CD4-positive, alpha-beta T cell (primary cell): Measurements from ENCODE around the gene NVL. TPM values are rescaled to one million over a fixed set of nuclear protein-coding genes. Genes with fewer than 3 reads are reported as not detected.

Source experiments
- ATAC-seq: fragments of 200-7000 bp; cut with Tn5 transposase; one replicate; pipeline ENCODE4 v1.10.0; 2022; ENCODE audit warnings: mild to moderate bottlenecking; ENCODE audit not compliant: poor library complexity
- CTCF ChIA-PET: fragments of 350-600 bp; sonication (Branson Sonifier 250); formaldehyde crosslinking; loops from one replicate; lab custom pipeline; 2021; ENCODE audit warnings: antibody characterized with exemption, inconsistent platforms; lab: Charles Lee
- POLR2A ChIA-PET: fragments of 350-600 bp; sonication (Branson Sonifier 250); formaldehyde crosslinking; loops from one replicate; lab custom pipeline; 2021; ENCODE audit warnings: antibody characterized with exemption, inconsistent platforms; lab: Charles Lee
- DNase-seq, 14 experiments: peaks; one replicate each; pipeline ENCODE4 v3.0.0-alpha.2; 2013 to 2020; ENCODE audit warnings: mixed read lengths in 2 of 14
- H3K27ac ChIP-seq, 2 donors: one replicate each; pipeline versions ENCODE4 v1.5.1 to v1.7.0; 2013; ENCODE audit warnings: low read length in 2 of 2, low read depth in 1 of 2, mild to moderate bottlenecking in 1 of 2
- H3K27me3 ChIP-seq, 2 experiments: 1 replicate in 1 of 2; 2 replicates in 1 of 2; pipeline versions ENCODE4 v1.6.1 to v1.7.0; 2013; ENCODE audit warnings: low read length in 2 of 2, control low read depth in 1 of 2, mild to moderate bottlenecking in 1 of 2, moderate library complexity in 1 of 2; ENCODE audit not compliant: insufficient read depth in 2 of 2, control insufficient read depth in 1 of 2
- H3K36me3 ChIP-seq: one replicate; pipeline ENCODE4 v1.6.1; 2013; ENCODE audit warnings: low read length, control low read depth; ENCODE audit not compliant: insufficient read depth
- H3K4me1 ChIP-seq: one replicate; pipeline ENCODE4 v1.6.1; 2013; ENCODE audit warnings: low read length, control low read depth; ENCODE audit not compliant: insufficient read depth
- H3K4me3 ChIP-seq: one replicate; pipeline ENCODE4 v1.5.1; 2013; ENCODE audit warnings: mild to moderate bottlenecking, low read length, moderate library complexity
- H3K9me3 ChIP-seq, 2 experiments: 1 replicate in 1 of 2; 2 replicates in 1 of 2; pipeline versions ENCODE4 v1.6.1 to v1.7.0; 2013; ENCODE audit warnings: low read length in 2 of 2, mild to moderate bottlenecking in 2 of 2, control low read depth in 1 of 2, moderate library complexity in 1 of 2; ENCODE audit not compliant: control insufficient read depth in 1 of 2, insufficient read depth in 1 of 2
- H3K27ac Mint-ChIP-seq: one replicate; pipeline ENCODE4 v1.8.0; 2020; ENCODE audit warnings: mixed read lengths
- H3K27me3 Mint-ChIP-seq: one replicate; pipeline ENCODE4 v1.8.0; 2021; ENCODE audit warnings: mixed read lengths
- H3K36me3 Mint-ChIP-seq: one replicate; pipeline ENCODE4 v1.8.0; 2021; ENCODE audit warnings: low read depth, mixed read lengths
- H3K4me1 Mint-ChIP-seq: one replicate; pipeline ENCODE4 v1.8.0; 2021; ENCODE audit warnings: low read depth, mixed read lengths
- H3K4me3 Mint-ChIP-seq: one replicate; pipeline ENCODE4 v1.8.0; 2020; ENCODE audit warnings: mild to moderate bottlenecking, mixed read lengths
- H3K9me3 Mint-ChIP-seq: one replicate; pipeline ENCODE4 v1.8.0; 2020; ENCODE audit warnings: mixed read lengths
- intact Hi-C, 2 experiments: fragments of 100-400 bp; cut with DNase I in 1 of 2; cut with micrococcal nuclease in 1 of 2; formaldehyde crosslinking; loops; one replicate each; pipeline versions ENCODE4 v1.15.1 to v1.9.0; 2023 to 2025; cut with DNase I, micrococcal nuclease
- total RNA-seq, 174 experiments: library from RNA in 2 of 174; stranded (reverse) in 2 of 174; gene quantifications; one replicate each; pipeline ENCODE4 v1.2.3 and lab custom pipeline; 2021 to 2026
- TF ChIP-seq, protein P1 (sequence below): fragments of 200-600 bp; IDR thresholded peaks from one replicate; pipeline ENCODE4 v1.8.0; 2022; ENCODE audit warnings: antibody characterized with exemption, mild to moderate bottlenecking

The NVL gene
- total RNA-seq, 2 experiments from 2014 or later, result 14.9 to 18.5 TPM

DNA sequence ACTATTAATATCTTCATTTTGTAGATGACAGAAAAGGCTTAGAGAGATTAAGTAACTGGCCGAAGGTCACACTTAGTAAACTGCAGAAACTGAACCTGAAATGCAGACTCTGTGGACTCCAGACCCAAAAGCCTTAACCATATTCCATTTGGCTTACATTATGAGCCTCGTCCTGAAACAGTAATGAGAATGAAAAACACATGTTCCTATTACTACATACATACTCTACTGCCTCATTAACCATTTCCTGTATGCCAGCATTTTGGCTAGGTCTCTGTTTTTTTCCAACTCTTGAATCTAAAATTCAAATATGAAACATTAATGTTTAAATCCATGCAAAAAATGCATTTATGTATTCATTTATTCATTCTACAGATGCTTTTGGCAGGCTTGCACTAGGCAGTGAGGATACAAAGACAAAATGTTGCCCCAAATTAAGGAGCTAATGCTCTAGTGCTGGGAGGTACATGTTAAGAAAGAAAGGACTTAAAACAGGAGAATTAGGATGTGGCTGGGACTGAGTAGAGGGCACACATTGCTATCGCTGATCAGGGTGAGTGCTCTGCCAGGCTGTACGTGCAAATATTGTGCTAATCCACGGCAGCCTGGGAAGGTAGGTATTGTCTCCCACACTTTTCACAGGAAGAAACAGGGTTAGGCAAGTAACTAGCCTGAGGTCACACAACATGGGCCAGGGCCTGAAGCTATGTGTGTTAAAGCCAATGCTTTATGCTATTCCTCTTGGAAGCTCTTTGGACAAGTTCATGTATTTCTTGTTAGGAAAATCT lies 133.0 kb downstream of the NVL start:
- no peak overlapping the region for H3K27ac Mint-ChIP-seq
- POLR2A ChIA-PET, result no interaction called here
- CTCF ChIA-PET, result interaction anchor here (0.6 kb wide), 1 partner anchor 470 kb away, joined by 4 read pairs; no protein-coding TSS in a partner anchor

DNA sequence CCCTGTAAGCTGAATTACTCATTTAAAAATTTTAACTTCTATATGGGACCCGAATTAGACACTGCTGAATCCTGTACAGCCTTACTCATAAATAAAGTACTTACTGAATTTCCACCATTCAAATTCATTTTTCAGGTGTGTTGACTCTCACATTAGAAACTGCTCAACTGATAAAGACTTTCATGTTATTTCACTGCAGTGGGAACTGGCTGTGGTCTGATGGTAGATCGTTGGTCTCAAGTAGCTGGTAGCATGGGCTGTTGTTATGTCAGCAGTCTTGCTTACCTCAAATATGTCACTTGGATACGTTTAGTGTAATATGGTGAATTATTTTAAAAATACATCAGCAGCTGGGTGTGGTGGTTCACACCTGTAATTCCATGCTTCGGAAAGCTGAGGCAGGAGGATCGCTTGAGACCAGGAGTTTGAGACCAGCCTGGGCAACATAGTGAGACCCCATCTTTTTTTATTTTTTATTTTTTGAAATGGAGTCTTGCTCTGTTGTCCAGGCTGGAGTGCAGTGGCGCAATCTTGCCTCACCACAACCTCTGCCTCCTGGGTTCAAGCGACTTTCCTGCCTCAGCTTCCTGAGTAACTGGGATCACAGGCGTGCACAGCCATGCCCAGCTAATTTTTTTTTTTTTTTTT lies 136.5 kb downstream of the NVL start:
- peaks cover 51% of the 10 kb centered on the region for H3K36me3 Mint-ChIP-seq
- TF ChIP-seq, protein P1, sequence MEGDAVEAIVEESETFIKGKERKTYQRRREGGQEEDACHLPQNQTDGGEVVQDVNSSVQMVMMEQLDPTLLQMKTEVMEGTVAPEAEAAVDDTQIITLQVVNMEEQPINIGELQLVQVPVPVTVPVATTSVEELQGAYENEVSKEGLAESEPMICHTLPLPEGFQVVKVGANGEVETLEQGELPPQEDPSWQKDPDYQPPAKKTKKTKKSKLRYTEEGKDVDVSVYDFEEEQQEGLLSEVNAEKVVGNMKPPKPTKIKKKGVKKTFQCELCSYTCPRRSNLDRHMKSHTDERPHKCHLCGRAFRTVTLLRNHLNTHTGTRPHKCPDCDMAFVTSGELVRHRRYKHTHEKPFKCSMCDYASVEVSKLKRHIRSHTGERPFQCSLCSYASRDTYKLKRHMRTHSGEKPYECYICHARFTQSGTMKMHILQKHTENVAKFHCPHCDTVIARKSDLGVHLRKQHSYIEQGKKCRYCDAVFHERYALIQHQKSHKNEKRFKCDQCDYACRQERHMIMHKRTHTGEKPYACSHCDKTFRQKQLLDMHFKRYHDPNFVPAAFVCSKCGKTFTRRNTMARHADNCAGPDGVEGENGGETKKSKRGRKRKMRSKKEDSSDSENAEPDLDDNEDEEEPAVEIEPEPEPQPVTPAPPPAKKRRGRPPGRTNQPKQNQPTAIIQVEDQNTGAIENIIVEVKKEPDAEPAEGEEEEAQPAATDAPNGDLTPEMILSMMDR, result no peak
- no peaks in the 10 kb centered on the region for H3K27me3 Mint-ChIP-seq
- H3K27ac Mint-ChIP-seq, result no peak overlapping the region
- no peaks in the 10 kb centered on the region for H3K4me1 ChIP-seq
- H3K27ac ChIP-seq, result no peak overlapping the region
- no peaks in the 10 kb centered on the region for H3K9me3 ChIP-seq
- ChIA-PET POLR2A (interaction anchor here (1.0 to 3.0 kb wide), 2 partner anchors 10 to 24 kb away, joined by 3 to 18 read pairs; partner anchors contain the start of gene DEGS1), CTCF (no interaction called here)
- ATAC-seq, result no peak
- H3K4me3 Mint-ChIP-seq, result no peak overlapping the region
- no peaks in the 10 kb centered on the region for H3K27me3 ChIP-seq
- H3K36me3 ChIP-seq, result peaks cover 42% of the 10 kb centered on the region
- H3K9me3 Mint-ChIP-seq, result no peaks in the 10 kb centered on the region
- no peak overlapping the region for H3K4me3 ChIP-seq
- intact Hi-C loops, result no loop called here
- DNase-seq, result no peak
- H3K4me1 Mint-ChIP-seq, result peaks cover 19% of the 10 kb centered on the region

More for the DNA sequence above, 133.0 kb downstream of the NVL start:
- H3K4me3 ChIP-seq, result no peak overlapping the region
- H3K27ac ChIP-seq, result no peak overlapping the region
- intact Hi-C loops, result no loop called here
- ATAC-seq (no peak), DNase-seq (no peak)
- H3K27me3 Mint-ChIP-seq, result no peaks in the 10 kb centered on the region
- no peaks in the 10 kb centered on the region for H3K27me3 ChIP-seq
- no peaks in the 10 kb centered on the region for H3K9me3 Mint-ChIP-seq
- no peaks in the 10 kb centered on the region for H3K9me3 ChIP-seq
- H3K4me1 ChIP-seq, result no peaks in the 10 kb centered on the region
- TF ChIP-seq, protein P1, result no peak
- H3K36me3 Mint-ChIP-seq, result peaks cover 29% of the 10 kb centered on the region
- H3K36me3 ChIP-seq, result peaks cover 23% of the 10 kb centered on the region
- H3K4me1 Mint-ChIP-seq, result peaks cover 5% of the 10 kb centered on the region
- no peak overlapping the region for H3K4me3 Mint-ChIP-seq

DNA sequence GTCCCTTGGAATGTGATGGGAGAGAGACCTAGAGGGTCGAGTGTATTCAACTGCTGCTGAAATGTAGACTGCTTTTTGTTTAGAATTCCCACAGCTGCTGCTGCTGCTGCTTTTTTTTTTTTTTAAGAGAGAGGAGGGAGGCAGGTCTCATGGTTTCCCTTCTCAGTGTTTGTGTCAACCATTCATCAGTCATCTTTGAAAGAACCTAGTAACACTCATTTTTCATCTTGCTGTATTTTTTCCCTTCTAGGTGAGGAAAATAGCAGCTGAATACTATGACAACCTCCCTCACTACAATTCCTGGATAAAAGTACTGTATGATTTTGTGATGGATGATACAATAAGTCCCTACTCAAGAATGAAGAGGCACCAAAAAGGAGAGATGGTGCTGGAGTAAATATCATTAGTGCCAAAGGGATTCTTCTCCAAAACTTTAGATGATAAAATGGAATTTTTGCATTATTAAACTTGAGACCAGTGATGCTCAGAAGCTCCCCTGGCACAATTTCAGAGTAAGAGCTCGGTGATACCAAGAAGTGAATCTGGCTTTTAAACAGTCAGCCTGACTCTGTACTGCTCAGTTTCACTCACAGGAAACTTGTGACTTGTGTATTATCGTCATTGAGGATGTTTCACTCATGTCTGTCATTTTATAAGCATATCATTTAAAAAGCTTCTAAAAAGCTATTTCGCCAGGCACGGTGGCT lies 137.7 kb downstream of the NVL start:
- TF ChIP-seq, protein P1, result no peak
- no peaks in the 10 kb centered on the region for H3K27me3 Mint-ChIP-seq
- H3K4me3 Mint-ChIP-seq, result no peak overlapping the region
- no peak overlapping the region for H3K27ac ChIP-seq
- ATAC-seq, result no peak
- peaks cover 27% of the 10 kb centered on the region for H3K4me1 Mint-ChIP-seq
- H3K27me3 ChIP-seq, result no peaks in the 10 kb centered on the region
- intact Hi-C loops, result no loop called here
- no peaks in the 10 kb centered on the region for H3K9me3 Mint-ChIP-seq
- ChIA-PET POLR2A (interaction anchor here (3.0 kb wide), 1 partner anchor 9 kb away, joined by 18 read pairs; the partner anchor contains the start of gene DEGS1), CTCF (interaction anchor here (0.6 kb wide), 1 partner anchor 45 kb away, joined by 4 read pairs; no protein-coding TSS in a partner anchor)
- no peak for DNase-seq
- no peaks in the 10 kb centered on the region for H3K9me3 ChIP-seq
- peaks cover 42% of the 10 kb centered on the region for H3K36me3 ChIP-seq
- no peak overlapping the region for H3K4me3 ChIP-seq
- H3K4me1 ChIP-seq, result peaks cover 7% of the 10 kb centered on the region
- H3K27ac Mint-ChIP-seq, result no peak overlapping the region
- peaks cover 60% of the 10 kb centered on the region for H3K36me3 Mint-ChIP-seq
